ENCODE results near the gene IPO9.

The IPO9 gene

DNA sequence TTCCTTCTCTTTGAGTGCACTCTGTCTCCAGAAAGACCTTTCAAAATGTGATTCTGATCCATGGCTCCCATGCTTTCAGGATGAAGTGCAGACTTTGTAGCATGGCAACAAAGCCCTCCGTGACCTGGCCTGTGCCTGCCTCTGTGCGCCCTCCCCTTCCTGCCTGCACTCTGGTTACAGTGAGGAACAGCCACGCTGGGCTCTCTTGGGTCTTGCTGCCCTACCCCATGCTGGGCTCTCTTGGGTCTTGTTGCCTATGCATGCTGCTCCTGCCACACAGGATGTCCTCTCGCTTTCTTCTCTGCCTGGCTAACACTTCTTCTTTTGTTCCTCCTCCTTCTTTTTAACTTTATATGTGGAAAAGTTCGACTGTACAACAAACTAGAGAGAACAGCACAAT is 89.4 kb downstream of the IPO9 start:
- H3K4me1 Mint-ChIP-seq, result no peaks in the 10 kb centered on the region
- ATAC-seq (no peak), DNase-seq (no peak)
- H3K4me3 Mint-ChIP-seq, result no peak overlapping the region
- H3K27ac Mint-ChIP-seq, result no peak overlapping the region
- peaks cover 23% of the 10 kb centered on the region for H3K27me3 Mint-ChIP-seq
- H3K9me3 Mint-ChIP-seq, result no peaks in the 10 kb centered on the region

DNA sequence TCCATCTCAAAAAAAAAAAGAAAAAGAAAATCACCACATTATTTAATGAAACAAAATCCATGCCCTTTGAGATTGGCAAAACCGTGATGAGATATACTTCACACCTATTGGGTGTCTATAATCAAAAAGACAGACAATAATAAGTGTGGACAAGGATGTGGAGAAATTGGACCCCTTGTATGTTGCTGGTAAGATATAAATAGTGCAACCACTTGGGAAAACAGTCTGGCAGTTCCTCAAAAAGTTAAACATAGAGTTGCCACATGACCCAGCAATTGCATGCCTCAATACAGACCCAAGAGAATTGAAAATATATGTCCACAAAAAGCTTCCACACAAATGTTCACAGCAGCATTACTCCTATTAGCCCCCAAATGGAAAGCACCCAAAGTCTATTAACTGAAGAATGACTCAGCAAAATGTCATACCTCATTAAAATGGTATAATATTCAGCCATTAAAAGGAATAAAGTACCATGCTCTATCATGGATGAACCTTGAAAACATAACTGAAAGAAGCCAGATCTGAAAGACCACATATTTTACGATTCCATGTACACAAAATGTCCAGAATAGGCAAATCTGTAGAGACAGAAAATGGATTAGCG is 93.1 kb downstream of the IPO9 start:
- H3K4me3 Mint-ChIP-seq, result no peak overlapping the region
- ATAC-seq (no peak), DNase-seq (no peak)
- peak overlapping the region in 1 of 2 donors; percentile 5 for H3K27ac Mint-ChIP-seq
- peaks cover 9% of the 10 kb centered on the region for H3K27me3 Mint-ChIP-seq
- no peaks in the 10 kb centered on the region for H3K4me1 Mint-ChIP-seq
- H3K9me3 Mint-ChIP-seq, result no peaks in the 10 kb centered on the region

- Mint-ChIP-seq H3K27ac (no peak overlapping the region), H3K27me3 (peaks cover 9% of the 10 kb centered on the region), H3K9me3 (no peaks in the 10 kb centered on the region), H3K4me1 (no peaks in the 10 kb centered on the region), H3K4me3 (no peak overlapping the region)
- ATAC-seq (no peak), DNase-seq (no peak)
Observed at GRCh38 chr1:201925301-201925567, 96.3 kb downstream of the IPO9 start.

GRCh38 chr1:201925981-201926645 is 97.2 kb downstream of the IPO9 start:
- ATAC-seq, result no peak
- Mint-ChIP-seq H3K9me3 (no peaks in the 10 kb centered on the region), H3K4me1 (no peaks in the 10 kb centered on the region), H3K27ac (no peak overlapping the region), H3K4me3 (no peak overlapping the region), H3K27me3 (peaks cover 5% of the 10 kb centered on the region)
- no peak for DNase-seq

GRCh38 chr1:201928266-201928665 is 99.3 kb downstream of the IPO9 start:
- Mint-ChIP-seq H3K27me3 (no peaks in the 10 kb centered on the region), H3K27ac (no peak overlapping the region), H3K4me1 (no peaks in the 10 kb centered on the region), H3K9me3 (no peaks in the 10 kb centered on the region), H3K4me3 (no peak overlapping the region)
- DNase-seq (no peak), ATAC-seq (no peak)

DNA sequence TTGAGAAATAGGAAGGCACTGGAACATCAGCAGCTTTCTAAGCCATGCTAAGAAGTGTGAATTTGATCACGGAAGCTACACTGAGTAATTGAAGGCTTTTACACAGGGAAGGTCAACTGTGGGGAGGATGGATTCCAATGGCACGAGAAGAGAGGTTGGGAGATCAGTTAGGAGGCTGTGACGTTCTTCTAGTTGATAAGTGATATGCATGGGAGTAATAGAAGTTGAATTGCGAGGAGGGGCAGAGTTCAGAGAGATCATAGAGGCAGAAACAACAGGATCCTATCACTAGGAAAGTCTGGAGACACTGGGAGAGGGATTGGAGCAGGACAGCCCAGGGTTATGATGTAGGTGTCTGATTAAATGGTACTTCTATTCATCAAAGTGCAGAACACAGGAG is 101.2 kb downstream of the IPO9 start:
- H3K9me3 Mint-ChIP-seq, result no peaks in the 10 kb centered on the region
- no peaks in the 10 kb centered on the region for H3K4me1 Mint-ChIP-seq
- ATAC-seq (no peak), DNase-seq (no peak)
- no peak overlapping the region for H3K27ac Mint-ChIP-seq
- peaks cover 11% of the 10 kb centered on the region for H3K27me3 Mint-ChIP-seq
- no peak overlapping the region for H3K4me3 Mint-ChIP-seq

DNA sequence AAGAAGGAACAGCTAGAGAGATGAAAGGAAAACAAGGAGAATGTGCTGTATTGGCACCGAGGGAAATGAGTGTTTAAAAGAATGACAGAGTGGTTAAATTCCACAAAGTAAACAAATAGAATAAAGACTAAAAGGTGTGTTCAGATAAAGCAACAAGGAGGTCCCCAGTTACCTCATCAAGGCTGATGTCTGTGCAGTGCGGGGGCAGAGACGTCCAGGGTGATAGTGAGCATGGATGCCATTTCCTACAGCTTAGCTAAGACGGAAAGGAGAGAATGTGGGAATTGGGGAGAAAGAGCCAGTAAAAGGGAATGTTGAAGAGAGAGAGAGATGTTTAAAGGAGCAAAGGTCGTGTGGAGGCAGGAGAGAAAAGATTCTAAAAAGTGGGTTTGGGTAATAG is 101.8 kb downstream of the IPO9 start:
- DNase-seq, result no peak
- H3K27me3 Mint-ChIP-seq, result peaks cover 11% of the 10 kb centered on the region
- H3K27ac Mint-ChIP-seq, result no peak overlapping the region
- no peak for ATAC-seq
- H3K4me1 Mint-ChIP-seq, result no peaks in the 10 kb centered on the region
- no peaks in the 10 kb centered on the region for H3K9me3 Mint-ChIP-seq
- no peak overlapping the region for H3K4me3 Mint-ChIP-seq
